GM19455 (cell line): ENCODE data around the gene ATRN.
A peak's percentile ranks its signal among the peaks of the same experiment; 100 is the strongest.
"Not testable (repeated sequence)": the region's sequence is repeated elsewhere in the genome, so short reads cannot be mapped to it uniquely, and the experiment has no call there.

Experiments used
- ATAC-seq: cut with Tn5 transposase; IDR thresholded peaks from one replicate; pipeline ENCODE4 v1.9.1; 2021; ENCODE audit not compliant: unreplicated experiment

Gene ATRN

DNA sequence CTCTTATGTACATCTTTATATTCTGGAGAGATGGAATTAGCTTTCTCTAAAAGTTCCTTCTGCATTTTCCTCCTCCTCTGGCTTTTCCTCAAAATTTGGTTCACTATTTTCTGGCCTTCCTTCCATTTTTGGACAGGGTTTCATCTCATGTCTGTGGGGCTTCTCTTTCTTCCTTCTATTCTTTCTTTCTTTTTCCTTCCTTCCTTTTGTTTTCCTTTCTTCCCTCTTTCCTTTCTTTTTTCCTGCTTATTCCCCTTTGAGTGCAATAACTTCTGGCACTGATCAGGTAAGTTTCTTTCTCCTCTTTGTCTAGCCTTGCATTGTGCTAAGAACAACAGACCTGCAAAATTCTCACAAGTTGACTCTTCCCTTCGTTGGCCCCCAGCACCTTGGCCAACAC is 5.5 kb upstream of the ATRN start:
- ATAC-seq, result no peak

DNA sequence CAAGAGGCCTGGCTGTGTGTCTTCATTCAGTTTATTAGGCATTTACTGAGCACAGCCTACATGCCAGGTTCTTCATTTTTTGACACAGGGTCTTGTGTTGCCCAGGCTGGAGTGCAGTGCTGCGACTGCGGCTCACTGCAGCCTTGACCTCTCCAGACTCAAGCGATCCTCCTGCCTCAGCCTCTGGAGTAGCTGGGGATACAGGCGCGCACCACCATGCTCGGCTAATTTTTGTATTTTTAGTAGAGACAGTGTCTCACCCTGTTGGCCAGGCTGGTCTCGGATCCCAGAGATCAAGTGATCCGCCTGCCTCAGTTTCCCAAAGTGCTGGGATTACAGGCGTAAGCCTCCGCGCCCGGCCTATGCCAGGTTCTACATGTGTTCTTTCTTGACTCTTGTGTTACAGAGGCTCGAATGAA is 601 bp upstream of the ATRN start:
- ATAC-seq, result no peak

DNA sequence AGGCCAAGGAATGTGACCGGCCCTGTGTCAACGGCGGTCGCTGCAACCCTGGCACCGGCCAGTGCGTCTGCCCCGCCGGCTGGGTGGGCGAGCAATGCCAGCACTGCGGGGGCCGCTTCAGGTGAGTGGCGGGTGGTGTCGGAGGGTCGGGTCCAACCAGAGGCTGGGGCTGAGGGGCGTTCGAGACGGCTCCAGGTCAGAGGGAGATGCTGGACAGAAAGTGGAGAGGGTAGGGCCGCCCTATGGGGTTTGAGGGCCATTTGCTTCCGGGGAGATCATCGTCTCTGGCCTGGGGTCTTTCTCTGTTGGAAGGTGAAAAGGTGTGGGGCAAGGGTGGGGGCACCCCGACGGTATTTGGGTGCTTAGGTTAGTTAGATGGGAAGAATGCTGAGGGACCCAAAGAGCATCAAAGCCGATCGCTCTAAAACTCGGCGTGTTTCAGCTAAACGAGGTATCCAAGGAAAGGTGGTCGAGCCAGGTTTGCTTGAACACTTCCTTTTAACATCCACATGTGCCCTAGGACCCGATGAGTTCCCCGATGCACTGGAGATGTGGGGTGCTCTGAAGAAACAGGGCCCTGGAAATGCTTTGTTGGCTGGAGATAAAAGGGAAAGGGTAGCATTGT is 691 bp downstream of the ATRN start:
- peak; percentile 23 for ATAC-seq

DNA sequence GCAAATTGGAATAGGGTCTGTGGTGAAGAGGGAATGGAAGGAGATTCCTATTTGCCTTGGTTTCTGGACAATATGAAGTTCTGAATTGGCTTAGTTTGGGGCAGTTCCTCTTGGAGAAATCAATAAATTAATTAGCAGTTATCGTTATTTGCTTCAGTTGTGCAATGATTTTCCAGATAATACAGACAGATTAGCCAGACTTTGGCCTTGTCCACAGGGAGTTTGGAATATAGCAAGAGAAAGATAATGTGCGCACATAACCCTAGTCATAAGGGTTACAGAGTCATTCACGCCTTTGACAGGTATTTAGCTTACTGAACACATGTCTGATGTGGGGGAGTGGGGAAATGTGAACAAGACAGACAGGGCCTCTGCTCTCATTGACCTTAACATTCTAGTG is 1.3 kb downstream of the ATRN start:
- no peak for ATAC-seq

DNA sequence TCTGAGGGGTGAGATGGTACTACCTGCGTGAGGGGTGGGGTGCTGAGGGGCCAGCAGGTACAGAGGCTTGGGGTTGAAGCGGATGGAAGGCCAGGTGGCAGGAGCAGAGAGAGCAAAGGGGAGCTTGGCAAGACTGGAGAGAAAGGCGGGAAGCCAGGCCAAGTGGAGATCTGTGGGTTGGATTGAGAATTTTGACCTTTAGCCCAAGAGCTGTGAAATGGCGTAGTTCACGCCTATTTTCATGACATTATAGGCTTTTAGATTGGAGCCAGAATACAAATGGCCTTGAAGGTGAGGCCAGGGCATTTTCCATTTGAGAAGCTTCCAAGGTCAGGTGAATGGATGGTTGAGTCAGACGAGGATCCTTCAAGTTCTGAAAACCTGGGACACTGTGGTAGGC is 2.5 kb downstream of the ATRN start:
- ATAC-seq, result no peak

DNA sequence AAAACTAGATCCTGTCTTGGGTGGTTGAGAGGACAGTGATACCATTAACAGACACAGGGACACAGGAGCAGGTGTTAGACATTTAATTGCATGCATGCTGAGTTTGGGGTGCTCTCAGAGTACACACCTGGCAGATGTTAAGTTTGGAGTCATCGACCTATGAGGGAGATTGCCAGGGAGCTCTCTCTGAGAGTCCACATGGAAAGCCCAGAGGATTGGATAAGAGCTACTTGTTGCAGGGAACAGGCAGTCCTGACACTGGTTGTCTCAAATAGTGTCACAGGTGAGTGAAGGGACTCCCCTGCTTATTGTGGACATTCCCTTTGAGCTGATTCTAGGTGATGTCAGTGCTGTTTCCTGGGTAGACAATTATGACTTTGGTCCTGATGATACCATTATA is 3.1 kb downstream of the ATRN start:
- ATAC-seq, result no peak

DNA sequence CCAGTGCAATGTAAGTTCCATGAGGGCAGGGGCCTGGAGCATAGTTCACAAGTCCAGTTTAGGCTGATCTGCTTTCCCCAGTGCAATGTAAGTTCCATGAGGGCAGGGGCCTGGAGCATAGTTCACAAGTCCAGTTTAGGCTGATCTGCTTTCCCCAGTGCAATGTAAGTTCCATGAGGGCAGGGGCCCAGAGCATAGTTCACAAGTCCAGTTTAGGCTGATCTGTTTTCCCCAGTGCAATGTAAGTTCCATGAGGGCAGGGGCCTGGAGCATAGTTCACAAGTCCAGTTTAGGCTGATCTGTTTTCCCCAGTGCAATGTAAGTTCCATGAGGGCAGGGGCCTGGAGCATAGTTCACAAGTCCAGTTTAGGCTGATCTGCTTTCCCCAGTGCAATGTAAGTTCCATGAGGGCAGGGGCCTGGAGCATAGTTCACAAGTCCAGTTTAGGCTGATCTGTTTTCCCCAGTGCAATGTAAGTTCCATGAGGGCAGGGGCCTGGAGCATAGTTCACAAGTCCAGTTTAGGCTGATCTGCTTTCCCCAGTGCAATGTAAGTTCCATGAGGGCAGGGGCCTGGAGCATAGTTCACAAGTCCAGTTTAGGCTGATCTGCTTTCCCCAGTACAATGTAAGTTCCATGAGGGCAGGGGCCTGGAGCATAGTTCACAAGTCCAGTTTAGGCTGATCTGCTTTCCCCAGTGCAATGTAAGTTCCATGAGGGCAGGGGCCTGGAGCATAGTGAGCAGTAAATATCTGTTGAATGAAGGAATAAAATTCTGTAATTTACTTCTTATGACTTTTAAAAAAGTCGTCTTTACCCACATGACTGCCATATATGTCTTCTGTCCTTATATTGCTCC is 6.4 kb downstream of the ATRN start:
- ATAC-seq, result not testable (repeated sequence)

DNA sequence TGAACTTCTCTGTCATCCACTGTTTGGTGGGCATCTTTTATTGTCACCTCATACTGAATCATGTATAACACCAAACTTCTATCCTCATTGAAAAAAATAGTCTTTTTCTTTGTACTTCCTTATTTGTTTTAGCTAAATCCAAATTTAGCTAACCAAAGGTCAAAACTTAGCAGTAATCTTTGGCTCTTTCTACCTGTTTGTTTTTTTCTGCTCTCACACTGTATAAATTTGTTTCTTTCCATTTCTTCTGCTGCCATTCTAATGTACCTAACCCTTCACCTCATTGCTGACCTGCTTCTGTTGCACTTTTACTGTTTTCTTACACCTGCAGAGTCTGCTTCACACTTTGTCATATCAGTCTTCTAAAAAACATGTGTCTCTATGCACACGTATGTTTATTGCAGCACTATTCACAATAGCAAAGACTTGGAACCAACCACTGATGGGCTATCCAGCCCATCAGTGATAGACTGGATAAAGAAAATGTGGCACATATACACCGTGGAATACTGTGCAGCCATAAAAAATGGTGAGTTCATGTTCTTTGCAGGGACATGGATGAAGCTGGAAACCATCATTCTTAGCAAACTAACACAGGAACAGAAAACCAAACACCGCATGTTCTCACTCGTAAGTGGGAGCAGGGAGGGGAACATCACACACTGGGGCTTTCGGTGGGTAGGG is 7.2 kb downstream of the ATRN start:
- no peak for ATAC-seq

DNA sequence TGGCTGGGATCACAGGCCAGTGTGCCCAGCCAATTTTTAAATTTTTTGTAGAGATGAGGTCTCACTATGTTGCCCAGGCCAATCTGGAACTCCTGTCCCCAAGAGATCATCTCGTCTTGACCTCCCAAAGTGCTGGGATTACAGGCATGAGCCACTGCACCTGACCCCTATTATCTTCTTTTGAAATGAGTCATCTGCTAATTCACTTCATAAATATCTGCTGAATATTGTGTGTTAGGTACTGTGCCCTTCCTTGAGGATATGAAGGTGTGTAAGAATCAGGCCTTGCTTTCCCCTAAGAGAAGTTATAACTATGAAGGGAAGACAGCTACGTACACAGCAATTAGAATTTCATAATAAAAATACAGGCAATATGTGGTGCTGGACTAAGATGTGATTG is 8.2 kb downstream of the ATRN start:
- no peak for ATAC-seq

DNA sequence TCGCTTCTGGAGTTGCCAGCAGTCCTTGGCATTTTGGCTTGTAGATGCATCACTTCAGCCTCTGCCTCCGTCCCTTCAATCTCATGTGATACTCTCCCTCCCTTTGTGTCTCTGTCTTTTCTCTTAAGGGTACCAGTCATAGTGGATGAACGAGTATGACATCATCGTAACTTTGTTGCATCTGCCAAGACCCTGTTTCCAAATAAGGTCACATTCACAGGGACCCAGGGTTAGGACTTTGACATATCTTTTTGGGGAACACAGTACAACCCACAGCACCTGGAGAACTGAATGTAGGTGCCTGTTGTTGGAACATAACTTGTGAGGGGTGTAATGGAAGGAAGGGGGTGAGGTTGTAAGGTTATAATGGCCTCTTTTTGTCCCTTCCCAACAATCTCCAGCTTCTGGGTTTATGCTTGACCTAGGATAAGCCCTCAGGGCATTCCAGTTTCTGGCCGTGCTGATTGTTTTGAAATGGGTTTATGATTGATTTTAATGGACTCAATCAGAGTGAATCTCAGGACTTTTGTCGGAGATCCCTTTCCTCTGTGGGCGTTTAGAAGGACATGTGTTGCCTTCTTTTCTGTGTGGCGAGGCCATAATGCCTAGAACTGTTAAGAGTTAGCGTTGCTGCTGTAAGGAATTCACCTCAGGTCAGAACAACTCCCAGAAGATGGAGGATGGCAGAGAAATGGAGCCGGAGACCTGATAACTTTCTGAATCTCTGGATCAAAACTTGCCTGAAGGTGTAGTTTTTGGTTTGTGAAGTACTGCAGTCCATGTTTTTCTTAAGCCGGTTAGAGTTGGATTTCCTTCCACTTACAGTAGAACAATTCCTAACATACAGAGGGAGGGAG is 9.2 kb downstream of the ATRN start:
- ATAC-seq, result no peak

DNA sequence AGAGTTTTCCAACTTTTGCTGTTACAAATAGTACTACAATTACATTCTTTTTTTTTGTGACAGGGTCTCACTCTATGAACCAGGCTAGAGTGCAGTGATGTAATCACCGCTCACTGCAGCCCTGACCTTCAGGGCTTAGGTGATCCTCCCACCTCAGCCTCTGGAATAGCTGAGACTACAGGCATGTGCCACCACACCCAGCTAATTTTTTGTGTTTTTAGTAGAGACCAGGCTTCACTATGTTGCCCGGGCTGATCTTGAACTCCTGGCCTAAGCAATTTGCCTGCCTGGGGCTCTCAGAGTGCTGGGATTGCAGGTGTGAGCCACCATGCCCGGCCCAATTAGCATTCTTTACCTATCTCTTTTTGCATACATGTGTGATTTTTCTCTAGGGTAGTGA is 12.5 kb downstream of the ATRN start:
- no peak for ATAC-seq

DNA sequence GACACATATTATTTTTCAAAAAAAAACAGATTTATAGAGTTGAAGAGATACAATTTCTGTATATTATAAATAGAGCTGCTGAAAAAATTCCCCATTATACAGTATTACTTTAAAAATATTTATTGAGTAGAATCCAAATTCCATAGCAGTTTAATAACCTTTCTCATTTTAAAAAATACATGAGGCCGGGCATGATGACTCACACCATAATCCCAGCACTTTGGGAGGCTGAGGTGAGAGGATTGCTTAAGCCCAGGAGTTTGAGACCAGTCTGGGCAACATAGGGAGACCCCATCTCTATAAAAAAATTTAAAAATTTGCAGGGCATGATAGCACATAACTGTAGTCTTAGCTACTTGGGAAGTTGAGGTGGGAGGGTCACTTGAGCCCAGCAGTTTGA is 13.0 kb downstream of the ATRN start:
- no peak for ATAC-seq

DNA sequence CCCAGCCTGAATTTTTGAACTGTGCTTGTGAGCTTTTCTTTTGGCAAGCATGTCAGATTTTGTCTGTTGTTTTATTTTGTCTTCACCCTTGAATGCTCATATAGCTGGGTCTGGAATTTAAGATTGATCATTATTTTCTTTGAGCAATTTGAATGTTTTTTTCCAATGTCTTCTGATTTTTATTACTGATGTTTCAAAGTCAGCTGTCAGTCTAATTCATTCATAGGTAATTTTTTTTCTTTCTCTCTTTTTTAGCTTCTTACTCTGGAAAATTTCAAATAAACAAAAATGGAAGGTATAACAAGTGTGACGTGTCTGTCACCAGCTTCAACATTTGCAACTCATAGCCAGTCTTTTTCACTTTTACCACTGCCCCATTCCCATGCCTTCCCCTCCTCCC is 15.1 kb downstream of the ATRN start:
- no peak for ATAC-seq

DNA sequence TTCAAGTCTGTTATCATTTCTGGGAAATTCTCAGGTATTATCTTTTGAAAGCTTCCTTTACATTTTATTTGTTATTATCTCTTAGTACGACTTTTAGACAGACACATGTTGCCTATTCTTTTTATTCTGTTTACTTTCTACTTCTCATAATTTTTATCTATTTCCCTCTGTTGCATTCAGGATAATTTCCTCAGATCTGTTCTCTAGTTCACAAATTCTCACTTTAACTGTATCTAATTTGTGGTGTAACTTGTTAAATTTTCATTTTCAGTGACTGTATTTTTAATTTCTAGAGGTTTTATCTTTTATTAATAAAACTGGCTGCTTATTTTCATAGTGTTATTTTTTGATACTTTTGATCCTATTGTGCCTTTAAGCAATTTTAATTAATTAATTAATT is 16.0 kb downstream of the ATRN start:
- no peak for ATAC-seq

DNA sequence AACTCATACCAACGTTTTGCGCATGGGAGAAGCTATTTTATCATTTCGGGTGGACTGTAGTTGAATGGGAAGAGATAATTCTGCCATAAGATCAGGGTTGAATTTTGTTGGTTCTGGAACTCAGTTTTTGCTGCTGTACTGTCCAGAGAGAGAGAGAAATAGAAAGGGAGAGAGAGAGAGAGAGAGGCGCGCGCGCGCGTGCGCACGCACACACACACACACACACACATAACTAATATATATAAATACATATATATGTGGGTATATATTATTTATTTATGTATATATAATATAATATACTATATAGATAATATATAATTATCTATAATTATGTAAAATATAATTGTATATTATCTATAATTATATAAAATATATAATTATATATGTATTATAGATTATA is 21.9 kb downstream of the ATRN start:
- no peak for ATAC-seq

DNA sequence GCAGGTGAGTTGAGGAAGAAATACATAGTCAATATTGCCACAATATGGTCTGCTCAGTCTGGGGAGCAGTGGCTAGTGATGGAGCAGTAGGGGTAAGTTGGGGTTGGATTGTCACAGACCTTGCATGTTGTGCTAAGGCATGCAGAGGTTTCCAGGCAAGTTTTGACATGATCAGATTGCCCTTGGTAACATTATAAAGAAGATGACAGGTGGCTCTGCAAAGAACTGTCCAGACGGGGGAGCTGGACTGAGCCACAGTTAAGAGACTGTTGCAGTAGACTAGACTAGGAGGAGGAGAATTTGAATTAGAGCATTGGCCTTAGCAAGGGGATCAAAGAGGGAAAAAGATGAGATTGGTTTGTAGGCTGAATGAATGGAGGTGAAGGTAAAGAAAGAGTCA is 23.4 kb downstream of the ATRN start:
- ATAC-seq, result no peak

DNA sequence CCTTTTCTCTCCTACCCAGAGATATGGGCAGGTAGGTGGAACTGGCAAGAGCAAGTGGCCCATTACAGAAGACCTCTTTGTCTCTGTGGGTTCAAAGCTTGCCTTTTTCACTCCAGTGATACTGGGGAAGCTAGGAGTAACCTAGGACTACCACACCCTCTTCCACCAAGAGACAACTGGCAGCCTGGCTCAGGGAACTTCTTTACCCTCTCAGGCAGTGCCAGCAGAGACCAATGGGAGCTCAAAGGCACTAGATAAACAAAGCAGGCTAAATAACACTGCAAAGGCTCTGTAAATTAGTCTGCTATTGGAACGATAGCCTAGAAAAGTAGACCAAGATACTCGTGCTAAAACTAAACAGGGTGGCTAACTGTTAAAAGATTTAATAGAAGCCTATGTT is 32.1 kb downstream of the ATRN start:
- no peak for ATAC-seq

DNA sequence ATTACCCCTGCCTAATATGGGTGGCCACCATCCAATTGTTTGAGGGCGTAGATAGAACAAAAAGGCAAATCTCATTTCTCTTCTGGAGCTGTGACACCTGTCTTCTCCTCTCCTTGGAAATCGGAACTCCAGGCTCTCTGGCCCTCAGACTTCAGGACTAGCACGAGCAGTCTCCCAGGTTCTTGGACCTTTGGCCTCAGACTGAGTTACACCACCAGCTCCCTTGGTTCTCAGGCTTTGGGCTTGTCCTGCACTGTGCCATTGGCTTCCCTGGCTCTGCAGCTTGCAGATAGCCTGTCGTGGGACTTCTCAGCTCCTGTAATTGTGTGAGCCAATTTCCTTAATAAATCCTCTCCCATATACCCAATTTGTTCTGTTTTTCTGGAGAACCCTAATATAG is 34.3 kb downstream of the ATRN start:
- no peak for ATAC-seq

DNA sequence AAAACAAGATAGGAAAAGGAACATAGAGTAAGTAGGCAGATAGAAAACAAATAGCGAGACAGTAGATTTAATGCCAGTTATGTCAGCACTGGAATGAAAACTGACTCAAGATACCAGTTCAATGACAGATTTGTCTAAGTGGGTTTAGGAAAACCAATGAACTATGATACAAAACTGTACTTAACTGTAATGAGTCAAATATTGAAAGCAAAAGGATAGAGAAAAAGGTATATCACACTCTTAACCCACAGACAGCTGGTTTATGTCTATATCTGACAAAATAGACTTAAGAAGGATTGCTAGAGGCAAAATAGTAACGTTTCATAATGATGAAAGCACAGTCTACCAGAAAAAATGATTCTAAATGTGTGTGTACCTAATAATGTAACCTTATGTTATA is 38.2 kb downstream of the ATRN start:
- no peak for ATAC-seq

DNA sequence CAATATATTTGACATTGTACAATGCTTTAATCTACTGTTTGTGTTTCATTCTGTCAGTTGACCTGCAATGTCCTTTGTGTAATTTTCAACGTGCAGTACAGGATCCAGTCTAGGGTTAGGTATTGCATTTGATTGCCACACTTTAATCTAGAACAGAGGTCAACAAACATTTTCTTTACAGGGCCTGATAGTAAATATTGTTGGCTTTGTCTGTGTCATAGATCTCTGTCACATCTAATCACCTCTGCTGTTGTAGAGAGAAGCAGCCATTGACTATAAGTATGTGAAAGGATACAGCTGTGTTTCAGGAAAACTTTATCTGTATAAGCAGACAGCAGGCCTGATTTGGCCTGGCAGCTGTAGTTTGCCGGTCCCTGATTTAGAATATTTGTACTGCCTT is 39.3 kb downstream of the ATRN start:
- no peak for ATAC-seq

DNA sequence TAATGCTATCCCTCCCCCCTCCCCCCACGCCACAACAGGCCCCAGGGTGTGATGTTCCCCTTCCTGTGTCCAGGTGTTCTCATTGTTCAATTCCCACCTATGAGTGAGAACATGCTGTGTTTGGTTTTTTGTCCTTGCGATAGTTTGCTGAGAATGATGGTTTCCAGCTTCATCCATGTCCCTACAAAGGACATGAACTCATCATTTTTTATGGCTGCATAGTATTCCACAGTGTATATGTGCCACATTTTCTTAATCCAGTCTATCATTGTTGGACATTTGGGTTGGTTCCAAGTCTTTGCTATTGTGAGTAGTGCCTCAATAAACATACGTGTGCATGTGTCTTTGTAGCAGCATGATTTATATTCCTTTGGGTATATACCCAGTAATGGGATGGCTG is 41.4 kb downstream of the ATRN start:
- ATAC-seq, result not testable (repeated sequence)
